Superior temporal gyrus (tissue), 1 donor: Measurements from ENCODE around the gene GTF2H3.
A peak's percentile ranks its signal among the peaks of the same experiment; 100 is the strongest.
"Not testable (repeated sequence)": the region's sequence is repeated elsewhere in the genome, so short reads cannot be mapped to it uniquely, and the experiment has no call there.

Source experiments
- DNase-seq: peaks from one replicate; pipeline ENCODE4 v3.0.0-alpha.2; 2016; ENCODE audit errors: extremely low spot score

GTF2H3 gene

GRCh38 chr12:123633379-123634141 lies at the start of gene GTF2H3, which contains the start of gene EIF2B1:
Gene GTF2H3 (plus strand): TSS chr12:123633829. CDS start chr12:123633860, 31 bp downstream.
Gene EIF2B1 (minus strand): TSS chr12:123633686. CDS start chr12:123633557, 129 bp downstream.
- peak; percentile 97 for DNase-seq

GRCh38 chr12:123591702-123592481 lies 41.7 kb upstream of the GTF2H3 start:
- no peak for DNase-seq

GRCh38 chr12:123595729-123596128 lies 37.9 kb upstream of the GTF2H3 start:
- DNase-seq = no peak

- no peak for DNase-seq
Measured at GRCh38 chr12:123597100-123597499, 36.5 kb upstream of the GTF2H3 start.

GRCh38 chr12:123598522-123598921 lies 35.1 kb upstream of the GTF2H3 start:
- no peak for DNase-seq

GRCh38 chr12:123599310-123599709 lies 34.3 kb upstream of the GTF2H3 start:
- no peak for DNase-seq

- no peak for DNase-seq
Measured at GRCh38 chr12:123599721-123600120, 33.9 kb upstream of the GTF2H3 start.

- DNase-seq = peak; percentile 87
Measured at GRCh38 chr12:123601602-123602489, 31.8 kb upstream of the GTF2H3 start, which contains the start of gene DDX55. Gene DDX55 (plus strand): TSS chr12:123602099. CDS start chr12:123602149, 50 bp downstream.

- no peak for DNase-seq
Measured at GRCh38 chr12:123602651-123603195, 30.9 kb upstream of the GTF2H3 start.

- DNase-seq = not testable (repeated sequence)
Measured at GRCh38 chr12:123603495-123603894, 30.1 kb upstream of the GTF2H3 start.

GRCh38 chr12:123607756-123608155 lies 25.9 kb upstream of the GTF2H3 start:
- DNase-seq = no peak

- DNase-seq = no peak
Measured at GRCh38 chr12:123608182-123608581, 25.4 kb upstream of the GTF2H3 start.

GRCh38 chr12:123614110-123614509 lies 19.5 kb upstream of the GTF2H3 start:
- no peak for DNase-seq

GRCh38 chr12:123614531-123614930 lies 19.1 kb upstream of the GTF2H3 start:
- no peak for DNase-seq

- DNase-seq = peak; percentile 17
Measured at GRCh38 chr12:123617144-123617543, 16.5 kb upstream of the GTF2H3 start.

GRCh38 chr12:123617580-123617979 lies 16.0 kb upstream of the GTF2H3 start:
- DNase-seq = no peak

- DNase-seq = no peak
Measured at GRCh38 chr12:123621101-123621500, 12.5 kb upstream of the GTF2H3 start.

GRCh38 chr12:123621619-123622530 lies 11.8 kb upstream of the GTF2H3 start:
- DNase-seq = no peak

GRCh38 chr12:123634142-123634561 lies 523 bp downstream of the GTF2H3 start:
- DNase-seq = no peak

- no peak for DNase-seq
Measured at GRCh38 chr12:123643911-123644310, 10.3 kb downstream of the GTF2H3 start.
